ENCODE measurements around the gene FAM193B.
"Not testable (repeated sequence)": the region's sequence is repeated elsewhere in the genome, so short reads cannot be mapped to it uniquely, and the experiment has no call there.

FAM193B gene

DNA sequence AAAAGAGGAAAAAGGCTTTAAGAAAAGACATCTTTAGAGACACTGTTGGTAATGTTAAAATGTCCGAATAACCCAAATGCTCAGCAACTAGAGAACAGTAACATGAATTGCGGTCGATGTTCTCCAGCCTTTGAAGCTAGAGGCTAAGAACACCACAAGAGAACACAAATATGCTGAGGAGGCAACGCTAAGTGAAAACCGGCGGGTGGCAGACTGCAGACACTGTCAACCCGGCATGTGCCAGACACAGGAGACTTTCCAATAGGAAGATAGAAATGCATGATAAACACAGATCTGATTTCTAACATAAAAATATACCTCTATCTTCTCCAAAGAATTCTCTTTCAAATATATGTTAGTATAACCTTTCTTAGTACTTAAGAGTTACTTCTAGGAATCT is 19.2 kb downstream of the FAM193B start:
- DNase-seq: no peak

DNA sequence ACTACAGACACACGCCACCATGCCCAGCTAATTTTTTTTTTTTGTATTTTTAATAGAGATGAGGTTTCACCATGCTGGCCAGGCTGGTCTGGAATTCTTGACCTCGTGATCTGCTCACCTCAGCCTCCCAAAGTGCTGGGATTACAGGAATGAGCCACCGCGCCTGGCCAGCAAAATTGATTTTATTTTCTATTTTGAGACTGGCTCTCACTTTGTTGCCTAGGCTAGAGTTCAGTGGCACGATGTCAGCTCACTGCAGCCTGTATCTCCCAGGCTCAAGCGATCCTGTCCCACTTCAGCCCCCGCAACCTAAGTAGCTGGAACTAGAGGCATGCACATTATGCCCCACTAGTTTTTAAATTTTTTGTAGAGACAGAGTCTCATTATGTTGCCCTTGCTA is 19.9 kb downstream of the FAM193B start:
- DNase-seq: not testable (repeated sequence)

GRCh38 chr5:177531209-177531940 is 23.0 kb downstream of the FAM193B start:
- no peak for DNase-seq

- no peak for DNase-seq
These were observed 23.7 kb downstream of the FAM193B start for GRCh38 chr5:177530638-177531037.

GRCh38 chr5:177529247-177530203 is 24.8 kb downstream of the FAM193B start:
- no peak for DNase-seq

DNA sequence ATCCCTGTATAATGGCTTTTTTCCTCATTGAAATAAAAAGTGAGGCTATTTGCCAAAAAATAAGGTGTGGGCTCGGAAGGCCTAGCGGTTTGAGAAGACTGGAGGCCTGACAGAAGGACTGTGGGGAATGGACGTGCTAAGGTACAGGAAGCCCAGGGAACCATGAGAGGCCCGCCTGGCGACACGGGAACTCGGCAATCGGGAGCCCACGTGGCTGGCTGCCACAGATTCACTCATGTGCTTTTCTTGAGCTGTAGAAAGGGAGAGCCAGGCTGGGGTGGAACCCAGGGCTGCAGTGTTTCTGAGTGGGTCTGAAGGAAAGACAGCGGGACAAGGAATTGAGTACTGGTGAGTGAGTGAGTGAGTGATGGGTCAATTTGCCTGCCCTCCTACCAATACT is 25.7 kb downstream of the FAM193B start:
- no peak for DNase-seq

- DNase-seq: no peak
These were observed 26.8 kb downstream of the FAM193B start for GRCh38 chr5:177527595-177527994.

- DNase-seq: no peak
These were observed 27.6 kb downstream of the FAM193B start for GRCh38 chr5:177526791-177527190.

- DNase-seq: no peak
These were observed 28.2 kb downstream of the FAM193B start for GRCh38 chr5:177526191-177526590.

GRCh38 chr5:177524941-177525655 is 29.3 kb downstream of the FAM193B start:
- no peak for DNase-seq

GRCh38 chr5:177524539-177524900 is 29.8 kb downstream of the FAM193B start:
- no peak for DNase-seq

GRCh38 chr5:177523711-177524538 is 30.4 kb downstream of the FAM193B start:
- no peak for DNase-seq

DNA sequence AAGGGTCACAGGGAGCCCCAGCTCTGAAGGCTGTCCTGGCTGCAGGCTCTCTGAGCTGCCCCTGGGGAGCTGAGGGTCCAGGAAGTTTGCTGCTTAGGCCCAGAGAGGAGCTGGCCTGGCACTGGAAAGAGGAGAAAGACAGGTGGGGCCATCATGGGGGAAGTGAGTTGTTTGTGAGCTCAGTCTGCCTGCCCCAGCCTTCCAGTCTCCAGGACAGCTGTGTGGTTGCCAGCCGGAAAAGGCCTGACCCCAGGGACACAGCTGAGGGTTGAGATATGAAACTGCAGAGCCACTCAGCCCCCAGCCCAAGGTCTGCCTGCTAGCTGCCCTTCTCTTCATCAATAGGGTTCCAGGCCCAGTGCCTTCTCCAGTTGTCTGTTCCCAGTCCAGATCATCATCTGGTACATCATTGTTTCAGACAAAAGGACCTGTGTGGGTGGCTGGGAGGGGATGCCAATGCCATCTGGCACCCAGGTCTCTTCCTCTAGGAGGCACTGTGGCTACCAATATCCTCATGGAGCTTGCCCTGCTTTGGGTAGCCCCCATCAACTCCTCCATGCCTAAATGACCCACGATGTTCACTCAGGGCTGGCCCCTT is 33.3 kb downstream of the FAM193B start:
- no peak for DNase-seq

DNA sequence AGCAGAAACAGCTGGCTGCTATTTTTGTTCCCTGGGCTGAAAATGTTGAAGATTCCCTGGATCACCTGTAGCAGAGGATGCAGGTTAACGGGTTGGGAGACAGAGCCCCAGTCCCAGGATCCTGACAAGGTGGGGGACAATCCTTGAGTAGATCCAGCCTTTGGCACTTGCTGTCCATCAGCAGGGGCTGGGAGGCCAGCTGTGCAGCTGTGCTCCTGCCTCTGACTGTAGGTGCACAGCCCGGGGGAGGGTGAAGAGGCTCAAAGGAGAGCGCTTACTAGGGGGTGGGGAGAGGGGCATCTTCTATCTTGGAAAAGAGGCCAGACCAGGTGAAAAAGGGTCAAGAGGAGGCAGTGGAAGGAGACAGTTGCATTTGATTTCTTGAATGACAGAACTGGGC is 34.1 kb downstream of the FAM193B start:
- no peak for DNase-seq

- DNase-seq: no peak
These were observed 34.7 kb downstream of the FAM193B start for GRCh38 chr5:177519463-177520235.

GRCh38 chr5:177516601-177517568 is 37.5 kb downstream of the FAM193B start, which contains the start of gene DDX41:
Gene DDX41 (minus strand): TSS chr5:177516961. CDS start chr5:177516945, 16 bp downstream.
- peak; percentile 93 to 98 for DNase-seq

DNA sequence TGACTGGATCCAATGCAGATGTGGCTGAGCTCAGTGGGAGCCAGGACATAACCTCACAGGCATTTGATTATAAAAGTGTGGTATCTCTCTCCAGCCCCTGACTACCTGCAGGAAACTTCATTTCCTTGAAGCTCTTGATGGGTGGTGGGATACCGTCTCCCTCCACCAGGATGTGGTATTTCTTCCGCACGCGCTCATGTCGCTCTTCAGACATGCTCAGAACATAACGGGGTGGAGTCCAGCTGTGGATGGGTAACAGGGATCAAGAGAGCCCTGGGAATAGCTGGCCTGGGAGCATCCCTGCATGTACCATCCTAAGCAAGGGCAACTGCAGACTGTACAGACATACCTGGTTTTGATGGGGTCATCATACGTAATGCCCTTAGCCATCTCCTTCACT is 38.8 kb downstream of the FAM193B start:
- DNase-seq: no peak

DNA sequence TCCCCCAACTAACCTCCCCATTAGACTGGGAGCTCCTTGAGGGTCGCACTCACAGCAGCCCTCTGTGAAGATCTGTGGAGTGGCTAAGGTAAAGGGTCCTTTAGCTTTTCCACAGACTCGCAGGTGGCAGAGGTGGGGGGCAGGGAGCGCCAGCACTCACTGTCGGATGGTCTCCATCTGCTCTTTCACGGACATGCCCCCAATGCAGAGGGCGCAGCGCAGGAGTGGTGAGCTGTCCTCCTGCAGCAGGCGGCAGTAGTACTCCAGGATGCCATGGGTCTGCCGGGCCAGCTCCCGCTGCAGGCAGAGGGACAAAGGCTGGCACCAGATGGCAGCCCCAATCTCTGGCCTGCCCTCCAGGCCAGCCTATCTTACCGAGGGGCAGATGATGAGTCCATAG is 39.8 kb downstream of the FAM193B start:
- DNase-seq: no peak

- no peak for DNase-seq
These were observed 40.9 kb downstream of the FAM193B start for GRCh38 chr5:177513500-177513899.

Data from bone marrow (tissue), 2 donors.